Glomerular endothelial cell (primary cell): ENCODE data around the gene CYCS. TPM values are rescaled to one million over a fixed set of nuclear protein-coding genes. Genes with fewer than 3 reads are reported as not detected.
"Not testable (repeated sequence)": the region's sequence is repeated elsewhere in the genome, so short reads cannot be mapped to it uniquely, and the experiment has no call there.

Source experiments
- DNase-seq: peaks from one replicate; pipeline ENCODE4 v3.0.0-alpha.2; 2011; ENCODE audit warnings: low read depth, low spot score; ENCODE audit errors: extremely low read depth
- total RNA-seq: library from RNA; depleted of rRNA; stranded (reverse); fragments of >200 nt; gene quantifications from 2 replicates; pipeline ENCODE4 v1.2.3, GENCODE V29; 2015

The CYCS gene
- total RNA-seq, 1 donor from 2014 or later: 54.5 TPM

DNA sequence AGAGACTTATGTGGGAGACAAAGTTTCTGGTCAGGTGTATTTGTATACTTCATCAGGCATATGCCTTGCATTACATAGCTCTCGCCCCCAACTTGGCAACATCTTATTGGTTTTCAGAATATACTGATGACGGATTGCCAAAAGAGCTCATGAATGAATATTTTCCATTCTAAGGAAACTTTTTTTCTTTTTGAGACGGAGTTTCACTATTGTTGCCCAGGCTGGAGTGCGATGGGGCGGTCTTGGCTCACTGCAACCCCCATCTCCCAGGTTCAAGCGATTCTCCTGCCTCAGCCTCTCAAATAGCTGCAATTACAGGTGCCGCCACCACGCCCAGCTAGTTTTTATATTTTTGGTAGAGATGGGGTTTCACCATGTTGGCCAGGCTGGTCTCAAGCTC, 6.0 kb downstream of the CYCS start:
- no peak for DNase-seq

DNA sequence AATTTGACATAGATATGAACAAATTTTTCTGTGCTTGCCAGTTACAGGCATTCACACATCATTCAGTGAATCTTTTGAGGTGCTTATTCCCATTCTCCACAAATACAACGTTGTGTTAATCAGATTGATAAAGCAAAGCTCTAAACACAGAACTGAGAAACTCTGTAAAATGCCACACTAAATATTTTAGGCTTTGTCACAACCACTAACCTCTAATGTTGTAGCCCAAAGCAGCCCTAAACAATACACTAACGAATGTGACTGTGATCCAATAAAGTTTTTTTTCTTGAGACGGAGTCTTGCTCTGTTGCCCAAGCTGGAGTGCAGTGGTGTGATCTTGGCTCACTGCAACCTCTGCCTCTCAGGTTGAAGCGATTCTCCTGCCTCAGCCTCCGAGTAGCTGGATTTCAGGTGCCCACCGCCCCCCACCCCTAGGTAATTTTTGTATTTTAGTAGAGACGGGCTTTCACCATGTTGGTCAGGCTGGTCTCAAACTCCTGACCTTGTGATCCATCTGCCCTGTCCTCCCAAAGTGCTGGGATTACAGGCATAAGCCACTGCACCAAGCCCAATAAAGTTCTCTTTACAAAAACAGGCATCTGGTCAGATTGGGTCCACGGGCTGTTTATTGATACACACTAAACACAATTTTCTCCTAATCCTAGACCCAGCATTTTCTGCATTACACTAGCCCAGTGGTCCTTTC, 6.9 kb downstream of the CYCS start:
- DNase-seq: no peak

- DNase-seq: no peak
Measured at GRCh38 chr7:25117226-25118047, 7.6 kb downstream of the CYCS start.

GRCh38 chr7:25116621-25117020, 8.4 kb downstream of the CYCS start:
- DNase-seq: no peak

- DNase-seq: not testable (repeated sequence)
Measured at GRCh38 chr7:25110514-25110913, 14.5 kb downstream of the CYCS start.

- DNase-seq: no peak
Measured at GRCh38 chr7:25109276-25109675, 15.8 kb downstream of the CYCS start.

DNA sequence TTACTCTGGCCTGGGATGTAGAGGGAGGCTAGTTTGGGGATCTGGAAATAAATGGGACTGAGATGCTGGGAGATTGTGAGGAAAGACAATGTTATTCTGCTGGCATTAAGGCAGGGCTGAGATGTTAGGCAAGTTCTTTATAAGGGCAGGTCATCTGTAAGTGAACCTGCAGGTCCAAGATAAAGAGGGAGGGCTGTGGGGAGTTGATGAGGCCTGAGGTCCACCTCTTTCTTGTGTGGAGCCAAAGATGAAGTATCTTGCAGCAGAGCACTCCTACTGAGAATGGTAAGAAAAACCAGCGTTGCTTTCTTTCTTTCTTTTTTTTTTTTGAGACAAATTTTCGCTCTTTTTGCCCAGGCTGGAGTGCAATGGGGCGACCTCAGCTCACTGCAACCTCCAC, 19.1 kb downstream of the CYCS start:
- no peak for DNase-seq

GRCh38 chr7:25103773-25104172, 21.3 kb downstream of the CYCS start:
- no peak for DNase-seq

- DNase-seq: no peak
Measured at GRCh38 chr7:25101817-25102216, 23.2 kb downstream of the CYCS start.

- no peak for DNase-seq
Measured at GRCh38 chr7:25098096-25099046, 26.7 kb downstream of the CYCS start.

DNA sequence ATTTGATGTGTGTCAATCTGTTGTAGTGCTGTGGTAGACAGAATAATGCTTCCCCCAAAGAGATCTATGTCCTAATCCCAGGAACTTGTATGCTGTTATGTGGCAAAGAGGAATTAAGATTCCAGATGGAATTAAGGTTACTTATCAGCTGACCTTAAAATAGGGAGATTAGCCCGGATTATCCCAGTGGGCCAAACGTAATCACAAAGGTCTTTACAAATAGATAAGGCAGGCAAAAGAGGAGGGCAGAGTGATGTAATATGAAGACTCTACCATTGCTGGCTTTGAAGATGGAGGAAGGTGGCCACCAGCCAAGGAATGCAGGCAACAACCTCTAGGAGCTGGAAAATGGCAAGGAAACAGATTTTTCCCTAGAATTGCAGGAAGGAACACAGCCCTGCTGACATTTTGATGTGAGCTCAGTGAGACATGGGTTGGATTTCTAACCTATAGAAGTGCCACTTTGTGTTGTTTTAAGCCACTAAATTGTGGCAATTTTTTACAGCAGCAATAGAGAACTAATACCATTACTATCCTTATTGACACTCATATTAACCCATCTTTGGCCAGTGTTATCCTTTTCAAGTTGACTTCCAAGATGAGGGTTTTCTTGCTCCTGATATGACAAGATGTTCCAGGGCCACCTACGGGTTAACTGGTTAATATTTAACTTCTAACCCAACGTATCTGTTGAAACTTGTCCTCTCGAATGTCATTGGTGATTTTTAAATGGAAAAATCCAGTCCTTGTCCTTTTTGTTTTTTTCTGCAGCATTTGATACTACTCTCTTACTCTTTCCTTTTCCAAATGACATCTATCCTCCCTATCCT, 29.3 kb downstream of the CYCS start:
- DNase-seq: no peak

GRCh38 chr7:25093268-25093826, 31.7 kb downstream of the CYCS start:
- no peak for DNase-seq

DNA sequence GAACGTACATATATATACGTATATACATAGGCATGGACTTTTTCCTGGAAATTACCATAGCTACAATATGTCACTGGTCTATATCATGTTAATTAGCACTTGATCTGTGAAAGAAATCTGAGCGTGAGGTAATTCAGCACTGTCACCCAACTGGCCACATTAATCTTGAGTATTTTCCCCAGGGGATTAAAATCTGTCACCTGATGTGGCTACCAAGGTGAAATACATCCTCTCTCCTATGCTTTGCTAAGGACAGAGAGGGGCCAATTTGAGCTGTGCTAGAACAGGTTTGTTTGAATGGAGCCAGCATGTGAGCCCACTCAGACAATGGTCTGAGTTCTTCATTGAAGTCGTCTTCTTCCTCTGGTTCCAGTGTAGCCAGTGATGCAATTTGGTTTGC, 33.3 kb downstream of the CYCS start:
- no peak for DNase-seq

DNA sequence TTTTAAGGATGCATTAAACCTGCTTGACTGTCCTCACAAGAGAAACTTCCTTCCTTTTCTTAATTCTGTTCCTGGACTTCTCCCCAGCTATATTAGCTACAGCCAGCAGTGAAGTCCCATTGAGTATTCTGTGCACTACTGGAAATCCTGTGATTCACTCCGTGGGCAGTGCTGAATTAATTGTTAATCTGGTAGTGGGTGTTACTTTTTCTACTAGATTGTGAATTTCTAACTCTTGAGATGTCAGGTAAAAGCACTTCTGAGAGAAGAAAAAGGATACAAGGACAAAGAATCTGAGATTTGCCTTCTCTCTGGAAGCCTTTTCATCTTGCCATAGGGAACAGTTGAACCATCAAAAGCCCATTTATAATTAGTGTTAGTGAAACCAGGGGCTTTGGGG, 33.9 kb downstream of the CYCS start:
- no peak for DNase-seq

- no peak for DNase-seq
Measured at GRCh38 chr7:25090374-25090773, 34.7 kb downstream of the CYCS start.

DNA sequence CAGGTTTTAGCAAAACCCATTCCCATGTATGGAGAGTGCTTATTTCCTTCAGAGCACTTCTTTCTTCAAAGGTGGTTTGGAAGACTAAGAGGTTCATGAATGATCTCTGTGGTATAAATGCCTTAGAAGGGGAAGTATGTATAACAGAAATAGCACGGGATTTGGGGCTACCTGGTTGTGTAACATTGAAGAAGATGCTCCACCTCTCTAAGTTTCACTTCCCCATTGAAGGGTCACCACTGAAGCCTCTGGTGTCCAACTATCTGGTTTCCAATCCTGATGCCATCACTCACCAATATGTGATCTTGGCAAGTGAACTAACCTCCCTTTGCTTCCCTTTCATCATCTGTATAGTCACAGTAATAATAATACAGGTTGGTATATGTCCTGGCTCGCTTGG, 37.2 kb downstream of the CYCS start:
- no peak for DNase-seq

DNA sequence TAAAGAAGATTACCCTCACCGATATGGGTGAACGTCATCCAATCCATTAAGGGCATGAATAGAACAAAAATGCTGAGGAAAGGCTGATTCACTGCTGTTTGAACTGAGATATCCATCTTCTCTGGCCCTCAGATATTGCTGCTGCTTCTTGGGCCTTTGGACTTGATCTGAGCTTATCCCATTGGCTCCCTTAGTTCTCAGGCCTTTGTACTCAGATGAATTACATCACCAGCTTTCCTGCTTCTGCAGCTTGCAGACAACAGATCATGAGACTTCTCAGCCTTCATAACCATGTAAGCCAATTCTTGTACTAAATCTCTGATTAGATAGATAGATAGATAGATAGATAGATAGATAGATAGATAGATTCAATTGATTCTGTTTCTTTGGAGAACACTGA, 40.2 kb downstream of the CYCS start:
- DNase-seq: no peak

DNA sequence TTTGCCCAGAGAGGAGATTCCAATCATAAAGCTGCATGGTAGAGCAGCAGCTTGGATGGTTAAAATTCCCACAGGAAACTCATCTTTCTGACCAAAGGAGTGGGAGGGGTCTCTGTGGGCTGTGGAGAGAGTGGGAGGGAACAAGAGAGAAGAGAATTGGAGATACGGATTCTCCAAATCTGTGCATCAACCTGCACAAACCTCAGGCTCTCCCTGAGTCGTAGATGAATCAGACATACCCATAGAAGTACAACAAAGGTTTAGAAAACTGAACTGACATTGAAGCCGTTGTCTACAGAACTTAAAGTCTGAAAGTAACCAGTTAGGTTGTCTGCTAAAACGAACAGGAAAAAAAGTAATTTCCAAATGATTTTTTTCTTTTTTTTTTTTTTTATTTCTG, 41.9 kb downstream of the CYCS start:
- no peak for DNase-seq

GRCh38 chr7:25082041-25082440, 43.0 kb downstream of the CYCS start:
- not testable (repeated sequence) for DNase-seq

GRCh38 chr7:25077096-25077495, 48.0 kb downstream of the CYCS start:
- no peak for DNase-seq
